ENCODE results near the gene CTSS. TPM values are rescaled to one million over a fixed set of nuclear protein-coding genes. Genes with fewer than 3 reads are reported as not detected.

CTSS gene
- total and polyA plus RNA-seq, 2 experiments from 2014 or later, result not detected

GRCh38 chr1:150730130-150730721 lies 35.4 kb downstream of the CTSS start:
- TF ChIP-seq CTCF (conservative IDR thresholded peaks at IDR 0.05; ENCODE audit: low read depth in 2 of 2), result no peak
- TF ChIP-seq POLR2AphosphoS5 (IDR thresholded peaks at IDR 0.05; ENCODE audit: low read depth), result no peak
- no peak for TF ChIP-seq STAT1 (IDR thresholded peaks at IDR 0.05; ENCODE audit: unreplicated experiment)
- no peak for TF ChIP-seq REST (IDR thresholded peaks at IDR 0.05; ENCODE audit: unreplicated experiment)
- TF ChIP-seq ETS1 (IDR thresholded peaks at IDR 0.05), result no peak
- TF ChIP-seq NANOG (IDR thresholded peaks at IDR 0.05; ENCODE audit: borderline replicate concordance), result no peak
- H2AFZ ChIP-seq, result peak overlapping the region; percentile 47; the same call in 1 of the 2 replicates
- no peaks in the 10 kb centered on the region for H3K9me2 ChIP-seq (ENCODE audit: insufficient read depth)
- no peak overlapping the region for H3K4me3 ChIP-seq
- Mint-ChIP-seq H3K9me3 (peaks cover 7% of the 10 kb centered on the region), H3K4me3 (no peak overlapping the region), H3K27ac (no peak overlapping the region), H3K27me3 (ENCODE audit: insufficient read depth, low read depth, poor library complexity) (no peaks in the 10 kb centered on the region), H3K4me1 (peaks cover 3% of the 10 kb centered on the region; the same call in 2 of the 3 replicates), H3K36me3 (ENCODE audit: low read depth) (peaks cover 5% of the 10 kb centered on the region)
- no peaks in the 10 kb centered on the region for H3K36me3 ChIP-seq (ENCODE audit: insufficient read depth)
- H3K79me2 ChIP-seq (replicated peaks; ENCODE audit: insufficient read depth), result no peaks in the 10 kb centered on the region
- no peaks in the 10 kb centered on the region for H3K27me3 ChIP-seq (ENCODE audit: insufficient read depth)
- DNase-seq (ENCODE audit: low spot score) (no peak), ATAC-seq (no peak)
- no peaks in the 10 kb centered on the region for H3F3A ChIP-seq (replicated peaks; ENCODE audit: low read depth)
- H3K4me2 ChIP-seq, result no peak overlapping the region
- no peaks in the 10 kb centered on the region for H3K4me1 ChIP-seq (ENCODE audit: insufficient read depth)
- H3K27ac ChIP-seq (ENCODE audit: low read depth), result no peak overlapping the region
- H4K20me1 ChIP-seq (replicated peaks; ENCODE audit: insufficient read depth), result no peaks in the 10 kb centered on the region

GRCh38 chr1:150724336-150724735 lies 41.2 kb downstream of the CTSS start:
- Mint-ChIP-seq H3K4me1 (no peaks in the 10 kb centered on the region), H3K9me3 (no peaks in the 10 kb centered on the region; the same call in 1 of the 3 replicates), H3K27ac (no peak overlapping the region), H3K36me3 (ENCODE audit: low read depth) (no peaks in the 10 kb centered on the region), H3K4me3 (no peak overlapping the region), H3K27me3 (ENCODE audit: insufficient read depth, low read depth, poor library complexity) (no peaks in the 10 kb centered on the region)
- Histone ChIP-seq H4K20me1 (replicated peaks; ENCODE audit: insufficient read depth) (no peaks in the 10 kb centered on the region), H3K36me3 (ENCODE audit: insufficient read depth) (no peaks in the 10 kb centered on the region), H3K4me1 (ENCODE audit: insufficient read depth) (no peaks in the 10 kb centered on the region), H3K79me2 (replicated peaks; ENCODE audit: insufficient read depth) (no peaks in the 10 kb centered on the region), H3K9me2 (ENCODE audit: insufficient read depth) (no peaks in the 10 kb centered on the region), H3K4me3 (no peak overlapping the region), H3K27me3 (ENCODE audit: insufficient read depth) (no peaks in the 10 kb centered on the region), H3F3A (replicated peaks; ENCODE audit: low read depth) (no peaks in the 10 kb centered on the region), H3K4me2 (no peak overlapping the region), H2AFZ (peak overlapping the region; percentile 90; the same call in 1 of the 2 replicates), H3K27ac (ENCODE audit: low read depth) (no peak overlapping the region)
- no peak for ATAC-seq
- no peak for DNase-seq (ENCODE audit: low spot score)
- TF ChIP-seq POLR2AphosphoS5 (IDR thresholded peaks at IDR 0.05; ENCODE audit: low read depth), result no peak
- no peak for TF ChIP-seq EZH2 (IDR thresholded peaks at IDR 0.05; ENCODE audit: low read depth, unreplicated experiment)
- TF ChIP-seq ZNF462 (CRISPR knock-in tag; IDR thresholded peaks at IDR 0.05), result no peak
- TF ChIP-seq JUNB (IDR thresholded peaks at IDR 0.05; ENCODE audit: unreplicated experiment), result no peak
- TF ChIP-seq NANOG (IDR thresholded peaks at IDR 0.05; ENCODE audit: borderline replicate concordance), result no peak

Data from GM23338 (cell line).